CD4-positive, alpha-beta memory T cell (primary cell): ENCODE data around the gene MYOM1. TPM values are rescaled to one million over a fixed set of nuclear protein-coding genes. Genes with fewer than 3 reads are reported as not detected.

ENCODE experiments used
- CTCF ChIA-PET: fragments of 350-600 bp; sonication (Branson Sonifier 250); formaldehyde crosslinking; loops from one replicate; lab custom pipeline; 2021; ENCODE audit warnings: inconsistent platforms; ENCODE audit not compliant: partially characterized antibody; lab: Charles Lee
- POLR2A ChIA-PET: fragments of 350-600 bp; sonication (Branson Sonifier 250); formaldehyde crosslinking; loops from one replicate; lab custom pipeline; 2021; ENCODE audit not compliant: partially characterized antibody; lab: Charles Lee
- DNase-seq, 5 donors: peaks; one replicate each; pipeline versions ENCODE4 v3.0.0 to v3.0.0-alpha.2; 2020 to 2022; ENCODE audit warnings: mixed read lengths in 1 of 5
- H3K27ac ChIP-seq: one replicate; pipeline ENCODE4 v1.7.0; 2013; ENCODE audit warnings: low read depth, low read length
- H3K27me3 ChIP-seq: 2 replicates; pipeline ENCODE4 v1.7.0; 2013; ENCODE audit warnings: mild to moderate bottlenecking, low read length, moderate library complexity; ENCODE audit not compliant: insufficient read depth
- H3K36me3 ChIP-seq: 2 replicates; pipeline ENCODE4 v1.7.0; 2013; ENCODE audit warnings: mild to moderate bottlenecking, low read length, moderate library complexity; ENCODE audit not compliant: insufficient read depth
- H3K4me1 ChIP-seq: 2 replicates; pipeline ENCODE4 v1.7.0; 2013; ENCODE audit warnings: mild to moderate bottlenecking, low read length, moderate library complexity; ENCODE audit not compliant: insufficient read depth
- H3K4me3 ChIP-seq, 2 donors: one replicate each; pipeline ENCODE4 v1.7.0; 2013; ENCODE audit warnings: low read length in 2 of 2, mild to moderate bottlenecking in 1 of 2
- H3K9me3 ChIP-seq, 2 donors: one replicate each; pipeline ENCODE4 v1.7.0; 2013; ENCODE audit warnings: low read length in 2 of 2, control low read depth in 1 of 2; ENCODE audit not compliant: control insufficient read depth in 1 of 2
- H3K27ac Mint-ChIP-seq, 7 donors: one replicate each; pipeline ENCODE4 v1.8.0; 2020 to 2021; ENCODE audit warnings: mixed read lengths in 7 of 7, mild to moderate bottlenecking in 6 of 7, inconsistent platforms in 3 of 7, moderate library complexity in 3 of 7
- H3K27me3 Mint-ChIP-seq, 2 donors: one replicate each; pipeline ENCODE4 v1.8.0; 2020 to 2021; ENCODE audit warnings: mixed read lengths in 2 of 2
- H3K36me3 Mint-ChIP-seq, 2 donors: one replicate each; pipeline ENCODE4 v1.8.0; 2020 to 2021; ENCODE audit warnings: mixed read lengths in 2 of 2, inconsistent platforms in 1 of 2, mild to moderate bottlenecking in 1 of 2
- H3K4me1 Mint-ChIP-seq, 4 donors: one replicate each; pipeline ENCODE4 v1.8.0; 2020 to 2021; ENCODE audit warnings: mixed read lengths in 4 of 4, mild to moderate bottlenecking in 1 of 4
- H3K4me3 Mint-ChIP-seq, 8 donors: one replicate each; pipeline ENCODE4 v1.8.0; 2020 to 2021; ENCODE audit warnings: mixed read lengths in 8 of 8, mild to moderate bottlenecking in 7 of 8, moderate library complexity in 6 of 8, inconsistent platforms in 3 of 8
- H3K9me3 Mint-ChIP-seq, 8 donors: one replicate each; pipeline ENCODE4 v1.8.0; 2020 to 2021; ENCODE audit warnings: mixed read lengths in 8 of 8, mild to moderate bottlenecking in 5 of 8, inconsistent platforms in 3 of 8, moderate library complexity in 1 of 8
- intact Hi-C: fragments of 100-400 bp; cut with micrococcal nuclease; formaldehyde crosslinking; loops from one replicate; pipeline ENCODE4 v1.15.1; 2023
- polyA plus RNA-seq, 2 donors: library from polyadenylated mRNA; unstranded; fragments of 300-500 nt; fragmentation: Illumina TruSeq; gene quantifications; one replicate each; pipeline ENCODE4 v1.2.3, GENCODE V29; 2021
- total RNA-seq, 2 experiments: library from RNA; stranded (reverse); gene quantifications; one replicate each; pipeline ENCODE4 v1.2.3, GENCODE V29; 2021

Gene MYOM1
- total and polyA plus RNA-seq, 4 experiments from 2014 or later: 0.09 to 4.2 (median 1.8) TPM

DNA sequence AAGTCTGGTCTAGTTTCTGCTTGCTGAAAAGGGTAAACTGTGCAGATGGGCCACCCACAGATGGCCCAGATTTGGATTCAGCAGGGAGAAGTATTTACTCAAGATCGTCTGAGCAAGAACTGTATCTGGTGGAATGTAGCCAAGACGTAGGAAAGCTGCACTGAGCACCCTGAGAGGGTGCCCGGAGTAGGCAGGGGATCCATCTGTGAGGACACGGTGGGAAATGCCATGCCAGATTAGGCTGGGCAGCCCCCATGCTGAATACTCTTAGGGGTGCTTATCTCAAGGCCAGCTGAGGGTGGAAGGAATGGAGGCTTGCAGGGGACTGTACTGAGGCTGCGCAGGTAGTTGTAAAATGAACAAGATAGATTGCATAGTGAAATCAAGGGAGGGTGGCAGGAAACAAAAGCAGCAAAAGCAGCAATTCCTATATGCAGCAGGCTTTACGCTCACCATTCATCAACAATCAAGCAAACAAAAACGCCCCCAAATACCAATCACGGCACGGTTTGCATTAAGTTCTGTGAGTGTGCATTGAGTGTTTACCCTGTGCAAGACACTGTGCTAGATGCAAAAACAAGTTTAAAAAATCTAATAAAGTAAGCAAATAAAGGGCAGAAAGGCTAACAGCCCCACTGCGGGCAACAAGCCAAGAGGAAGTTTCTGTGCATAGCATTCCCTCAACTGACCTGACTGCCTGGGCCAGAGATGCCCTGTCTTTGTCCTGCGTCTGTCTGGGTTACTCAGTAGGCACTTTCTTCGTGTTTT, 174.7 kb downstream of the MYOM1 start:
- H3K27ac ChIP-seq: no peak overlapping the region
- H3K4me1 Mint-ChIP-seq: peaks cover 0 to 9% (median 4%) of the 10 kb centered on the region in 4 donors
- ChIA-PET POLR2A (interaction anchor here (0.8 kb wide), 1 partner anchor 10 kb away, joined by 3 read pairs; no protein-coding TSS in a partner anchor), CTCF (interaction anchor here (2.8 kb wide), 1 partner anchor 17 kb away, joined by 10 read pairs; no protein-coding TSS in a partner anchor)
- H3K4me1 ChIP-seq: no peaks in the 10 kb centered on the region
- no peaks in the 10 kb centered on the region for H3K27me3 ChIP-seq
- no peaks in the 10 kb centered on the region for H3K36me3 ChIP-seq
- DNase-seq: no peak
- H3K9me3 ChIP-seq: no peaks in the 10 kb centered on the region
- H3K4me3 Mint-ChIP-seq: peak overlapping the region in 1 of 8 donors; percentile 32
- no peaks in the 10 kb centered on the region for H3K36me3 Mint-ChIP-seq
- no peak overlapping the region for H3K27ac Mint-ChIP-seq
- no peaks in the 10 kb centered on the region for H3K9me3 Mint-ChIP-seq
- H3K4me3 ChIP-seq: no peak overlapping the region
- H3K27me3 Mint-ChIP-seq: no peaks in the 10 kb centered on the region
- intact Hi-C loops: no loop called here

DNA sequence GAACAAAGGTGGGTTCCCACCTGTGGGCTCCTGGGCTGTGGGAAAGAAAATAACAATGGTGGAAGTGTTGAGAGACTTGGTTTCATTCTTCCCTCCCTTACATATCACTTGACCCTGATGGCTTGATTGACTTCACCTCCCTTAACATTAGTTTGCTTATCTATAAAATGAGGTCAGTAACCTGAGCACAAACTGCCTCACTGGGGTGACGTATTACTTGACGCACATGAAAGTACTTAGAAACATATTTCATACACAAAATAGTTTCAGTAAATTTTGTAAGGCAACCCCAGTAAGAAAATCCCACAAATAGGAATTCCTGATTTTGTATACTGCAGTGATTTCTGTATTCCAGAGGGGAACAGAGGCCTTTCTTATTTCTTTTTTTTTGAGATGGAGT, 177.4 kb downstream of the MYOM1 start:
- peaks cover 4% of the 10 kb centered on the region for H3K4me1 ChIP-seq
- ChIA-PET CTCF (interaction anchor here (1.9 kb wide), 1 partner anchor 20 kb away, joined by 4 read pairs; no protein-coding TSS in a partner anchor), POLR2A (interaction anchor here (0.6 to 1.1 kb wide), 2 partner anchors 9 to 20 kb away, joined by 3 to 4 read pairs; no protein-coding TSS in a partner anchor)
- H3K36me3 ChIP-seq: no peaks in the 10 kb centered on the region
- H3K9me3 ChIP-seq: no peaks in the 10 kb centered on the region
- Mint-ChIP-seq H3K9me3 (no peaks in the 10 kb centered on the region), H3K36me3 (no peaks in the 10 kb centered on the region), H3K27ac (no peak overlapping the region), H3K27me3 (no peaks in the 10 kb centered on the region), H3K4me3 (no peak overlapping the region), H3K4me1 (peaks cover 4 to 26% (median 9%) of the 10 kb centered on the region in 4 donors)
- H3K27me3 ChIP-seq: no peaks in the 10 kb centered on the region
- DNase-seq: no peak
- intact Hi-C loops: no loop called here
- H3K27ac ChIP-seq: no peak overlapping the region
- no peak overlapping the region for H3K4me3 ChIP-seq

DNA sequence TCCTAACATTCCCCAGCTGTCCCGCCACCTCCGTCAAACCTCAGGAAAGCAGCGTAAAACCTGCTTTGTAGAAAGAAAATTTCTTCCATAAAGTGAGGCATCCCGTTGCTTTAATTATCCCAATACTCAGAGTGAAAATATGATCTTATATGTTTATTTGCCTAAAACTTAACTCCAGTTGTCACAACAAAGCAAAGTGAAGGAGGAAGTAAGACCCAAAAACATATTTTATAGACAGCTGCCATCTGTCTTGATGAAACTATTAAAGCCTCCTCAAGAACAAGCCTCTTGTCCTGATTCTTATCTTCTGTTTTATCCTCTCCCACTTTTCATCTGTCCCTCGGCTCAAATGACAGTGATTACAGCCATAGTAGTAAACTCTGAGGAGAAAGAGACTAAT, 177.9 kb downstream of the MYOM1 start:
- intact Hi-C loops: no loop called here
- no peaks in the 10 kb centered on the region for H3K36me3 ChIP-seq
- peaks cover 8% of the 10 kb centered on the region for H3K4me1 ChIP-seq
- no peaks in the 10 kb centered on the region for H3K27me3 ChIP-seq
- no peaks in the 10 kb centered on the region for H3K36me3 Mint-ChIP-seq
- H3K27ac Mint-ChIP-seq: no peak overlapping the region
- H3K27ac ChIP-seq: no peak overlapping the region
- H3K9me3 ChIP-seq: no peaks in the 10 kb centered on the region
- DNase-seq: no peak
- ChIA-PET POLR2A (interaction anchor here (0.6 to 1.2 kb wide), 3 partner anchors 9 to 21 kb away, joined by 3 to 4 read pairs (median 3); no protein-coding TSS in a partner anchor), CTCF (interaction anchor here (1.6 to 1.9 kb wide), 2 partner anchors 21 to 33 kb away, joined by 3 to 4 read pairs; no protein-coding TSS in a partner anchor)
- H3K4me3 ChIP-seq: no peak overlapping the region
- H3K27me3 Mint-ChIP-seq: no peaks in the 10 kb centered on the region
- no peaks in the 10 kb centered on the region for H3K9me3 Mint-ChIP-seq
- H3K4me1 Mint-ChIP-seq: peaks cover 6 to 28% (median 11%) of the 10 kb centered on the region in 4 donors
- H3K4me3 Mint-ChIP-seq: no peak overlapping the region

DNA sequence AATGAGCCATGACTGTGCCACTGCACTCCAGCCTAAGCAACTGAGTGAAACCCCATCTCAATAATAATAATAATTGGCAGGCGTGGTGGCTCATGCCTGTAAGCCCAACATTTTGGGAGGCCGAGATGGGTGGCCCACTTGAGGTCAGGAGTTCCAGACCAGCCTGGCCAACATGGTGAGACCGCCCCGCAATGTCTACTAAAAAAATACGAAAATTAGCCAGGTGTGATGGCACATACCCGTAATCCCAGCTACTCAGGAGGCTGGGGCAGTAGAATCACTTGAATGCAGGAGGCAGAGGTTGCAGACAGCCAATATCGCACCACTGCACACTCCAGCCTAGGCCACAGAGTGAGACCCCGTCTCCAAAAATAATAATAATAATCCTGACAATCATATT, 178.9 kb downstream of the MYOM1 start:
- Mint-ChIP-seq H3K36me3 (no peaks in the 10 kb centered on the region), H3K4me3 (no peak overlapping the region), H3K9me3 (no peaks in the 10 kb centered on the region), H3K27ac (no peak overlapping the region), H3K4me1 (peaks cover 6 to 20% (median 9%) of the 10 kb centered on the region in 4 donors), H3K27me3 (no peaks in the 10 kb centered on the region)
- CTCF ChIA-PET: interaction anchor here (0.9 to 1.9 kb wide), 3 partner anchors 22 to 47 kb away, joined by 3 to 4 read pairs (median 3); no protein-coding TSS in a partner anchor
- no peak for DNase-seq
- intact Hi-C loops: no loop called here
- no peaks in the 10 kb centered on the region for H3K9me3 ChIP-seq
- H3K4me1 ChIP-seq: peaks cover 8% of the 10 kb centered on the region
- H3K4me3 ChIP-seq: no peak overlapping the region
- POLR2A ChIA-PET: interaction anchor here (0.6 to 1.2 kb wide), 2 partner anchors 19 to 209 kb away, joined by 3 read pairs; no protein-coding TSS in a partner anchor
- no peaks in the 10 kb centered on the region for H3K27me3 ChIP-seq
- H3K27ac ChIP-seq: no peak overlapping the region
- H3K36me3 ChIP-seq: no peaks in the 10 kb centered on the region

DNA sequence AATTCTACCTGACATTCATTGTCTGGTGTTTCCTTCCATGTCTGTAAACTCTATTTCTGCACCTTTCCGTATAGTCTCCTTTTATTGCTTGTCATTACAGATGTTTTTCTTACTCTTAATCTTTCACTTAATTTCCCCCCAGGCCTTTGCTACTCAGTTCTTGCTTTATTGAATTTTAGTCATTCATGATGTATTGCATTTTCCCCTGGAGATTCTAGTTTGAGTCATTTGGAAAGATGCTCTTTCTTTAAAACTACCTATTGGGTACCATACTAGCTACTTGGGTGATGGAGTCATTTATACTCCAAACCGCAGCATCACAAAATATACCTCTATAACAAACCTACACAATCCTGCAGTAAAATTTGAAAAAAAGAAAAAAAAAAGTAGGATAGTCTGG, 179.6 kb downstream of the MYOM1 start:
- intact Hi-C loops: no loop called here
- CTCF ChIA-PET: interaction anchor here (0.9 to 1.6 kb wide), 2 partner anchors 35 to 46 kb away, joined by 3 read pairs; no protein-coding TSS in a partner anchor
- Mint-ChIP-seq H3K9me3 (no peaks in the 10 kb centered on the region), H3K36me3 (no peaks in the 10 kb centered on the region), H3K27me3 (no peaks in the 10 kb centered on the region), H3K4me3 (no peak overlapping the region), H3K27ac (peak overlapping the region in 5 of 7 donors; percentile 0 to 24 (median 5)), H3K4me1 (peaks cover 6 to 20% (median 9%) of the 10 kb centered on the region in 4 donors)
- H3K9me3 ChIP-seq: no peaks in the 10 kb centered on the region
- no peaks in the 10 kb centered on the region for H3K36me3 ChIP-seq
- DNase-seq: no peak
- H3K27ac ChIP-seq: no peak overlapping the region
- POLR2A ChIA-PET: interaction anchor here (0.7 kb wide), 1 partner anchor 135 kb away, joined by 3 read pairs; no protein-coding TSS in a partner anchor
- H3K4me1 ChIP-seq: peaks cover 8% of the 10 kb centered on the region
- H3K4me3 ChIP-seq: no peak overlapping the region
- no peaks in the 10 kb centered on the region for H3K27me3 ChIP-seq

DNA sequence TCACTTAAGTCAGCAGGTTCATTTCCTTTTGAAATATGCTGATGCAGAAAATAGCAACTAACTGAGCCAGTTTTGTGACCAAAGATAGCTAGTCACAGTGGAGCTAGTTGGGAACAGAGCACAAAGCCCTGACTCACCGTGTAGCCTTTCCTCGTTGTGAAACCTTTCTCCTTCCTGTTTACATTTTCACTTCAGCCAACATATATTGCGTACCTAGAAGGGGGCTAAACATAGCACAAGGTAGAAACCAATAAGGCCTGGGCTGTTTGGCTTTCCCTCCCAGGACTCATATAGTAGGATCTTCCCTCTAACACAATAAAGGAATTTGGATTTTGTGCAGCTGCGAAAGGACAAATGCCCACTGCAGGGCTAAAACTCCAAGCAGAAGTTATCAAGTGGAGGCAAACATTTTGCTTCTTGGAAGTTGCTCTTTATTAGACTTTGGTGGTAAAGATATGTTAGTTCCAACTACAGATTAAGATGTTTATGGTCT, 182.3 kb downstream of the MYOM1 start:
- H3K36me3 Mint-ChIP-seq: no peaks in the 10 kb centered on the region
- H3K27ac ChIP-seq: no peak overlapping the region
- intact Hi-C loops: loop anchor here (2.0 kb wide), 1 partner anchor 25 kb away; no protein-coding TSS in a partner anchor
- no peaks in the 10 kb centered on the region for H3K36me3 ChIP-seq
- H3K27me3 ChIP-seq: no peaks in the 10 kb centered on the region
- no peaks in the 10 kb centered on the region for H3K9me3 Mint-ChIP-seq
- H3K27ac Mint-ChIP-seq: peak overlapping the region in 6 of 7 donors; percentile 3 to 81 (median 42)
- H3K27me3 Mint-ChIP-seq: no peaks in the 10 kb centered on the region
- ChIA-PET POLR2A (interaction anchor here (1.2 to 2.5 kb wide), 7 partner anchors 16 to 34 kb away, joined by 3 to 22 read pairs (median 4); no protein-coding TSS in a partner anchor), CTCF (interaction anchor here (0.6 to 2.5 kb wide), 5 partner anchors 25 to 270 kb away, joined by 3 to 24 read pairs (median 3); no protein-coding TSS in a partner anchor)
- peaks cover 8% of the 10 kb centered on the region for H3K4me1 ChIP-seq
- DNase-seq: no peak
- peaks cover 6 to 20% (median 9%) of the 10 kb centered on the region in 4 donors for H3K4me1 Mint-ChIP-seq
- no peak overlapping the region for H3K4me3 ChIP-seq
- peak overlapping the region in 2 of 8 donors; percentile 29 to 39 for H3K4me3 Mint-ChIP-seq
- H3K9me3 ChIP-seq: no peaks in the 10 kb centered on the region
